Lung (tissue), 14 donors: ENCODE results near the gene NSF. TPM values are rescaled to one million over a fixed set of nuclear protein-coding genes. Genes with fewer than 3 reads are reported as not detected.
"Not testable (repeated sequence)": the region's sequence is repeated elsewhere in the genome, so short reads cannot be mapped to it uniquely, and the experiment has no call there.

Experiments used
- ATAC-seq: fragments of 200-7000 bp; cut with Tn5 transposase; one replicate; pipeline ENCODE4 v1.9.1; 2020; ENCODE audit warnings: moderate number of reproducible peaks; ENCODE audit not compliant: insufficient read depth, low FRiP score
- DNase-seq, 3 donors: peaks; one replicate each; pipeline ENCODE4 v3.0.0-alpha.2; 2013 to 2017
- H3K27ac ChIP-seq, 2 donors: one replicate each; pipeline ENCODE4 v1.5.1; 2013; ENCODE audit warnings: mild to moderate bottlenecking in 2 of 2, moderate library complexity in 2 of 2, control low read depth in 1 of 2, inconsistent platforms in 1 of 2, low read depth in 1 of 2, low read length in 1 of 2
- H3K27me3 ChIP-seq, 3 donors: one replicate each; pipeline ENCODE4 v1.5.1; 2013; ENCODE audit warnings: low read length in 2 of 3; ENCODE audit not compliant: control insufficient read depth in 3 of 3, insufficient read depth in 3 of 3
- H3K36me3 ChIP-seq, 4 donors: one replicate each; pipeline ENCODE4 v1.5.1; 2013; ENCODE audit warnings: low read length in 4 of 4, mild to moderate bottlenecking in 1 of 4, moderate library complexity in 1 of 4; ENCODE audit not compliant: control insufficient read depth in 4 of 4, insufficient read depth in 4 of 4
- H3K4me1 ChIP-seq, 5 donors: one replicate each; pipeline ENCODE4 v1.5.1; 2013; ENCODE audit warnings: low read length in 5 of 5, mild to moderate bottlenecking in 2 of 5, moderate library complexity in 1 of 5; ENCODE audit not compliant: control insufficient read depth in 5 of 5, insufficient read depth in 5 of 5
- H3K4me3 ChIP-seq: one replicate; pipeline ENCODE4 v1.5.1; 2013; ENCODE audit warnings: mild to moderate bottlenecking, control low read depth, moderate library complexity
- H3K9ac ChIP-seq, 2 donors: one replicate each; pipeline ENCODE4 v1.5.1; 2013; ENCODE audit warnings: low read length in 2 of 2, control low read depth in 1 of 2; ENCODE audit not compliant: insufficient read depth in 1 of 2
- H3K9me3 ChIP-seq, 4 donors: one replicate each; pipeline ENCODE4 v1.5.1; 2013; ENCODE audit warnings: low read length in 3 of 4, mild to moderate bottlenecking in 1 of 4, moderate library complexity in 1 of 4; ENCODE audit not compliant: control insufficient read depth in 4 of 4, insufficient read depth in 3 of 4
- WGBS, 2 donors: extraction: QIAGEN DNeasy Blood & Tissue Kit; methylation state at CpG; one replicate each; pipeline ENCODE4 v1.1.7; 2013; 5-methylcytosine and 5-hydroxymethylcytosine counted together
- long read RNA-seq, 5 donors: transcript quantifications; one replicate each; lab custom pipeline, GENCODE V29; 2026
- polyA plus RNA-seq, 2 donors: library from polyadenylated mRNA; stranded (reverse); fragments of 200-250 nt; gene quantifications; one replicate each; pipeline ENCODE4 v1.2.1, GENCODE V29; 2013
- total RNA-seq, 2 donors: library from RNA; depleted of rRNA in 1 of 2; stranded (reverse); fragments of >200 nt in 1 of 2; gene quantifications; one replicate each; pipeline ENCODE4 v1.2.1, GENCODE V29; 2014 to 2021
- donor health status: Bipolar disorder and iron deficiency.
- donor health status: healthy.
- donor health status: DM: yes; HTN: yes; CAD: no.

NSF gene
- total RNA-seq (10 to 100 TPM; 28.8 to 41.9 TPM), polyA plus RNA-seq (10 to 100 TPM in 1 of 2 donors, 1 to 10 TPM in 1; 7.3 to 25.3 TPM)
- long read RNA-seq, donor 1, transcript NSF-201 (21 exons, 3,983 nt) = major isoform, 6 of 8 reads
- long read RNA-seq, donor 1, partial matches to known transcripts = 0 of 8 reads
- long read RNA-seq, donor 1, other reads (novel, unspliced or antisense) = 0 of 8 reads
- long read RNA-seq, donor 2 = 0 reads
- long read RNA-seq, donor 3, partial matches to known transcripts = 0 of 2 reads
- long read RNA-seq, donor 3, other reads (novel, unspliced or antisense) = 0 of 2 reads
- long read RNA-seq, donor 4, partial matches to known transcripts = 0 of 1 reads
- long read RNA-seq, donor 4, other reads (novel, unspliced or antisense) = 0 of 1 reads
- long read RNA-seq, donor 5, partial matches to known transcripts = 0 of 6 reads
- long read RNA-seq, donor 5, other reads (novel, unspliced or antisense) = 0 of 6 reads

DNA sequence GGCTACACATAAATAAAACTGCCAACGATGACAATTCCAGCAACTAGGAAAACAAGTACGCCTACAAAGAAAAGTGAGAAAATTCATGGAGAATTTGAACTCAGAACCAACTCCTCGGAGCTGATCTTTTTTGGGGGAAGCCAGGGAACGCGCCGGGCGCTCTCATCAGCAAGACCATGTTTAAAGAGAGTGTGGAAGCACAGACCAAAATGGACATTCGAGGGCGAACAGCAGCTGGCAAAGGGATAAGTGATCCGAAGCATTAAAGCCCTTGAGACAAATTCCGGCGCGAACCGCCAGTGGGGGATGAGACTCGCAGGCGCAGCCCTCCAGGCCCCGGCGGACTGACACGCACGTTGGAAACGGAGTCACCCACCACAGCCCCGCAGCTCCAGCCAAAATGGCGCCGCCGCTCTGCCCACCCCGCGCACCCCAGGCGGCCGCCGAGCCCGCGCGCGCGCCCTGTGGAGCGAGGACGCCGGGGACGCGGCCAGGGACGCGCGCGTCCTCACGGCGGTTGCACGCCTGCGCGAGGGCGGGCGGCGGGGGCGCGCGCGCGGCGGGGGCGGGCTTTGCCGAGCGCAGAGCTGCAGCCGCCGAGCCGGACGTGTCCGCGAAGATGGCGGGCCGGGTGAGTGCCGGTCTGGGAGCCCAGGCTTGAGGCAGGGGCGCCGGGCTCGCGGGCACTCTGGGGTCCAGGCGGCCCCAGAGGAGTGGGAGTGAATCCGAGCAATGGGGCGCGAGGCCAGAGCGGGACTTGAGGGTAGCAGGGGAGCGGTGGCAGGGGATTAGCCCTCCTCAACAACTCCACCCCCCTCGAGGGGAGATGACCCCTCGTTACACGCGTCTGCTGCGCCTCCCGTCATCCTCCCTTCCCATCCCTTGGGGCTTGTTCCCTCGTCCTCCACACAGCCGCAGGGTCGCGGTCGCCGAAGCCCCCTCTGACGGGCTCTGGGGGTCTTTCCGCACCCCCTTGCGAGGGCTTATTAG is at the start of gene NSF:
Gene NSF (plus strand): TSS at position 513 of the 990 bp plus-strand sequence. CDS start 107 bp downstream, at position 620.
- H3K4me3 ChIP-seq, H3K36me3 ChIP-seq, H3K27me3 ChIP-seq, H3K27ac ChIP-seq, H3K9ac ChIP-seq, DNase-seq, H3K4me1 ChIP-seq, H3K9me3 ChIP-seq: not testable (repeated sequence)
- WGBS, 2 donors = no CpG with 5 or more reads among the region's 95 CpGs
- ATAC-seq = peak; percentile 97

DNA sequence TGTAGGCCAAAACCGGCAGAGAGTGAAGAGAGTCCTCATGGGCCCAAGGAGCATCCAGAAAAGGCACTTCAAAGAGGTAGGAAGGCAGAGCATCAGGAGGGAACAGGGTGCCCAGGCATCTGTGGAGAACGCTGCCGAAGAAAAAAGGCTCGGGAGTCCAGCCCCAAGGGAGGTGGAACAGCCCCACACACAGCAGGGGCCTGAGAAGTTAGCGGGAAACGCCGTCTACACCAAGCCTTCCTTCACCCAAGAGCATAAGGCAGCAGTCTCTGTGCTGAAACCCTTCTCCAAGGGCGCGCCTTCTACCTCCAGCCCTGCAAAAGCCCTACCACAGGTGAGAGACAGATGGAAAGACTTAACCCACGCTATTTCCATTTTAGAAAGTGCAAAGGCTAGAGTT is 41.9 kb upstream of the NSF start:
- not testable (repeated sequence) for H3K27ac ChIP-seq, H3K4me1 ChIP-seq, H3K36me3 ChIP-seq, H3K9ac ChIP-seq, ATAC-seq, H3K9me3 ChIP-seq, H3K27me3 ChIP-seq, DNase-seq, H3K4me3 ChIP-seq
- 91 to 97% methylated on average over 9 of the region's 10 CpGs for WGBS, 2 donors

DNA sequence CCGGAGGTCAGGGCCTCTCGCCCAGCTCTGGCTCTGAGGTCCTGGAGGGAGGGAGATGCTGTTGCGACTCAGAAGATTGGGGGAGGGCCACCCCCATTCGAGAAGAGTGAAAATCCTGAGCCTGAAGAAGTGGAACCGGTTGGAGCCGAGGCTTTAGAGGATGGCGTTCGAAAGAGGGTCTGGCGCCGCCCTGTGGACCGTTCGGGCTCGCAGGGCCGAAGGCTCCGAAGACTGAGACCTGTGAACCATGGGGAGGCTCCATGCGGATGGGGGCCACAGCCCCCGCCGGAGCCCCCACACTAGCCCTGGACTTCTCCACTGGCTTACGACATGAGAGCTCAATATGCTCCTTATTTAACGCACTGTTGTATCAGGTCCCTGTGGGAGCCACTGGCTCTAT is 31.3 kb upstream of the NSF start:
- no CpG with 5 or more reads among the region's 20 CpGs for WGBS, 2 donors
- not testable (repeated sequence) for ATAC-seq, H3K9ac ChIP-seq, H3K4me1 ChIP-seq, DNase-seq, H3K27ac ChIP-seq, H3K9me3 ChIP-seq, H3K27me3 ChIP-seq, H3K36me3 ChIP-seq, H3K4me3 ChIP-seq

DNA sequence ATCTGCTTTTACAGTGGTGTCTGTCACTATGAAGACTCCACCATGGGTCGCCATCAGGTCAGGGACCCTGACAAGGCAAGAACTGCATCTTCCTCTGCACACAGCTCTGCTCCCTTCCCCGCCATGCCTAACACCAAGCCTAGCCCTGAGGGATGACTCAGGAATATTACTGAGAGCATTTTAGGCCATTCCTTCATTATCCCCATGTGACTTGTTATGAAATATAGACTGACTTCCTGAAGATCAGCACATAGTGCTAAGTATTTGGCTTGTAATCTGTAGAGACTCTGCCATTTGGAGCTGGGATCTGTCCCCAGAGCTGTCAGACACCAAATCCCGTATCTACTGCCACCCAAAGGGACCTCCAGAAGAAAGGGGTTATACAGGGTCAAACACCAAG is 30.4 kb upstream of the NSF start:
- not testable (repeated sequence) for H3K27ac ChIP-seq, H3K36me3 ChIP-seq, DNase-seq, H3K27me3 ChIP-seq, H3K4me3 ChIP-seq, ATAC-seq, H3K9ac ChIP-seq, H3K4me1 ChIP-seq, H3K9me3 ChIP-seq
- no CpG with 5 or more reads among the region's 3 CpGs for WGBS, 2 donors

DNA sequence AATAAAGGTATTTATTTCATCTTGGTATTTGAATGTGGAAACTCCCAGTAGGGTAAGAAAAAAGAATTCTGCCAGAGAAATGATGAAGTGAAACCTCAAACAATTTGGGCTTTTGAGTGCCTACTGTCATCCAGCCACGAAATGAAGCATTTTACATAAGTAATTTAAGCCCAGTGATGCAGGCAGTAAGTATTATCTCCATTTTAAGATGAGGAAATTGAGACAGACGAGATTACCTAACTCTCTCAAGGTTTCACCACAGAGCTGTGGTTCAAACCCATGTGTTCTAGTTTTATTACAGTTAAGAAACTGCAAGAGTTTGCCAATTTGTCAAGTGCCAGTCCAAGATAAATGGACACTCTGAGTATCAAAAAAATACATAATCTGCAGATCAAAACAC is 24.2 kb upstream of the NSF start:
- H3K36me3 ChIP-seq, H3K27me3 ChIP-seq, H3K9ac ChIP-seq, DNase-seq, H3K9me3 ChIP-seq, H3K4me3 ChIP-seq, H3K4me1 ChIP-seq, H3K27ac ChIP-seq, ATAC-seq: not testable (repeated sequence)
- WGBS, 2 donors = no CpG with 5 or more reads among the region's 2 CpGs

DNA sequence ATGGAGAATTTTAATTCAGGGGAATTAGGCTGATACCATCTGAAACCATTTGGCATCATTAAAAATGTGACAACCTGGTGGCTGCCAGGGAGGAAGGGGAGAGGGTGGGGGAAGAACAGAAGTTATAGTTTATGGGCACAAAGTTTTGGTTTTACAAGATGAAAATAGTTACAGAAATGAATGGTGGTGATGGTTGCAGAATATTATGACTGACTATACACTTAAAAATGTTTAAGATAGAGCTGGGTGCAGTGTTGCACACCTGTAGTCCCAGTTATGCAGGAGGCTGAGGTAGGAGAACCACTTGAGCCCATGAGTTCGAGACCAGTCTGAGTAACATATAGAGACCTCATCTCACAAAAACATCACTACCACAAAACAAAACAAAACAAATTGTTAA is 23.5 kb upstream of the NSF start:
- no CpG with 5 or more reads among the region's 1 CpG for WGBS, 2 donors

DNA sequence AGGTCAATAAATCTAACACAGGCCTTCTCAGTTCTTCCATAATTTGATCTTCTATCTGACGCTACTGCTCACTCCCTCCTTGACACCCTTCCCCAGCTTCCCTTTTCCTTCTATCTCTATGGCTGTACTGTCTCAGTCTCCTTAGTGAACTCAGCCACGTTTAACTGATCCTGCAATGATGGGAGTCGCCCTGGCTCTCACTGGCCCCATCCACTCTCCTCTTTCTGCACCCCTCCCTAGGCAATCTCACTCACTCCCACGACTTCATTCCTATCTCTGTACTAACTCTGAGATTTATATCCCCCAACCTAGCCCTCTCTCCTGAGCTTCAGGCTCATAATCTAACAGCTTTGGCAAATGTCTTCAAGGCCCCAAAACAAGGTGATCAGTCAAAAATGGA is 18.7 kb upstream of the NSF start:
- H3K4me1 ChIP-seq, ATAC-seq, H3K4me3 ChIP-seq, DNase-seq, H3K36me3 ChIP-seq, H3K9ac ChIP-seq, H3K27me3 ChIP-seq, H3K27ac ChIP-seq, H3K9me3 ChIP-seq: not testable (repeated sequence)
- WGBS, 2 donors = no CpG with 5 or more reads among the region's 4 CpGs

More for the DNA sequence above, 23.5 kb upstream of the NSF start:
- not testable (repeated sequence) for H3K27me3 ChIP-seq, H3K36me3 ChIP-seq, H3K4me3 ChIP-seq, H3K9me3 ChIP-seq, H3K4me1 ChIP-seq, DNase-seq, H3K27ac ChIP-seq, H3K9ac ChIP-seq, ATAC-seq
